GM23338 (cell line): ENCODE measurements around the gene TEKTIP1. TPM values are rescaled to one million over a fixed set of nuclear protein-coding genes. Genes with fewer than 3 reads are reported as not detected.

Experiments used
- ATAC-seq: fragments of 200-7000 bp; cut with Tn5 transposase; 3 replicates; pipeline ENCODE4 v1.9.1; 2020
- DNase-seq: peaks from one replicate; pipeline ENCODE4 v3.0.0-alpha.2; 2015; ENCODE audit warnings: low spot score
- H2AFZ ChIP-seq: fragments of 200-600 bp; sonication (generic); 2 replicates; pipeline ENCODE4 v1.8.0; 2016; ENCODE audit warnings: antibody characterized with exemption, mild to moderate bottlenecking, moderate library complexity
- H3F3A ChIP-seq: fragments of 200-600 bp; sonication (generic); replicated peaks from 2 replicates; pipeline ENCODE4 v1.8.0; 2017; ENCODE audit warnings: antibody characterized with exemption, mixed run types, low read depth
- H3K27ac ChIP-seq: fragments of 200-600 bp; sonication (generic); 2 replicates; pipeline ENCODE4 v1.6.1; 2016; ENCODE audit warnings: low read depth
- H3K27me3 ChIP-seq: fragments of 200-600 bp; sonication (generic); 2 replicates; pipeline ENCODE4 v1.8.0; 2016; ENCODE audit warnings: mild to moderate bottlenecking, mixed run types, moderate library complexity; ENCODE audit not compliant: insufficient read depth
- H3K36me3 ChIP-seq: fragments of 200-600 bp; sonication (generic); 2 replicates; pipeline ENCODE4 v1.8.0; 2016; ENCODE audit warnings: mild to moderate bottlenecking; ENCODE audit not compliant: insufficient read depth
- H3K4me1 ChIP-seq: fragments of 200-600 bp; sonication (generic); 2 replicates; pipeline ENCODE4 v1.8.0; 2016; ENCODE audit warnings: mild to moderate bottlenecking, moderate library complexity; ENCODE audit not compliant: insufficient read depth
- H3K4me2 ChIP-seq: fragments of 200-600 bp; sonication (generic); 2 replicates; pipeline ENCODE4 v1.7.1; 2017; ENCODE audit warnings: mixed run types
- H3K4me3 ChIP-seq: fragments of 200-600 bp; sonication (generic); 2 replicates; pipeline ENCODE4 v1.6.1; 2016; ENCODE audit warnings: mixed run types
- H3K79me2 ChIP-seq: fragments of 200-600 bp; sonication (generic); replicated peaks from 2 replicates; pipeline ENCODE4 v1.8.0; 2017; ENCODE audit warnings: mild to moderate bottlenecking; ENCODE audit not compliant: insufficient read depth
- H3K9me2 ChIP-seq: fragments of 200-600 bp; sonication (generic); 2 replicates; pipeline ENCODE4 v1.8.0; 2017; ENCODE audit not compliant: insufficient read depth
- H4K20me1 ChIP-seq: fragments of 200-600 bp; sonication (generic); replicated peaks from 2 replicates; pipeline ENCODE4 v1.8.0; 2017; ENCODE audit warnings: mild to moderate bottlenecking; ENCODE audit not compliant: insufficient read depth
- H3K27ac Mint-ChIP-seq: 2 replicates; pipeline ENCODE4 v1.8.0; 2020; ENCODE audit warnings: inconsistent platforms, mild to moderate bottlenecking, moderate library complexity, mixed read lengths
- H3K27me3 Mint-ChIP-seq: 3 replicates; pipeline ENCODE4 v1.8.0; 2022; ENCODE audit warnings: low read depth, mild to moderate bottlenecking, moderate library complexity, mixed read lengths, inconsistent platforms; ENCODE audit not compliant: insufficient read depth, poor library complexity
- H3K36me3 Mint-ChIP-seq: 3 replicates; pipeline ENCODE4 v1.8.0; 2021; ENCODE audit warnings: low read depth, mild to moderate bottlenecking, inconsistent platforms, moderate library complexity, mixed read lengths
- H3K4me1 Mint-ChIP-seq: 3 replicates; pipeline ENCODE4 v1.8.0; 2020; ENCODE audit warnings: mild to moderate bottlenecking, inconsistent platforms, mixed read lengths
- H3K4me3 Mint-ChIP-seq: 3 replicates; pipeline ENCODE4 v1.8.0; 2021; ENCODE audit warnings: moderate library complexity, mild to moderate bottlenecking, inconsistent platforms, mixed read lengths
- H3K9me3 Mint-ChIP-seq: 3 replicates; pipeline ENCODE4 v1.8.0; 2020; ENCODE audit warnings: moderate library complexity, mild to moderate bottlenecking, inconsistent platforms, mixed read lengths
- CREB1 ChIP-seq: fragments of 250-450 bp; sonication (Bioruptor Pico); IDR thresholded peaks from 2 replicates; pipeline ENCODE4 v1.5.0; 2020; ENCODE audit warnings: low read depth, mild to moderate bottlenecking, moderate library complexity
- CTCF ChIP-seq, 2 experiments: fragments of 200-600 bp in 1 of 2; sonication (generic) in 1 of 2; conservative IDR thresholded peaks; 2 replicates each; pipeline versions ENCODE4 v1.5.1 to v1.6.1; 2016 to 2017; ENCODE audit warnings: antibody characterized with exemption in 2 of 2, low read depth in 2 of 2, mild to moderate bottlenecking in 2 of 2, moderate library complexity in 1 of 2
- ETS1 ChIP-seq: IDR thresholded peaks from 2 replicates; pipeline ENCODE4 v1.6.1; 2016; ENCODE audit warnings: antibody characterized with exemption
- EZH2 ChIP-seq: fragments of 200-600 bp; sonication (generic); IDR thresholded peaks from one replicate; pipeline ENCODE4 v1.8.0; 2017; ENCODE audit warnings: antibody characterized with exemption, mild to moderate bottlenecking, low read depth; ENCODE audit not compliant: unreplicated experiment
- EZH2phosphoT487 ChIP-seq: fragments of 200-600 bp; sonication (generic); IDR thresholded peaks from one replicate; pipeline ENCODE4 v1.8.1; 2018; ENCODE audit warnings: antibody characterized with exemption; ENCODE audit not compliant: unreplicated experiment
- JUNB ChIP-seq: IDR thresholded peaks from one replicate; pipeline ENCODE4 v1.6.1; 2016; ENCODE audit warnings: antibody characterized with exemption; ENCODE audit not compliant: unreplicated experiment
- NANOG ChIP-seq: IDR thresholded peaks from 2 replicates; pipeline ENCODE4 v1.6.1; 2016; ENCODE audit warnings: antibody characterized with exemption, borderline replicate concordance
- POLR2AphosphoS5 ChIP-seq: IDR thresholded peaks from 2 replicates; pipeline ENCODE4 v1.6.1; 2016; ENCODE audit warnings: antibody characterized with exemption, low read depth
- REST ChIP-seq: IDR thresholded peaks from one replicate; pipeline ENCODE4 v1.6.1; 2018; ENCODE audit warnings: antibody characterized with exemption; ENCODE audit not compliant: unreplicated experiment
- STAT1 ChIP-seq: IDR thresholded peaks from one replicate; pipeline ENCODE4 v1.6.1; 2016; ENCODE audit warnings: antibody characterized with exemption; ENCODE audit not compliant: unreplicated experiment
- ZNF114 ChIP-seq: fragments of 250-450 bp; sonication (Bioruptor Pico); IDR thresholded peaks from 2 replicates; pipeline ENCODE4 v1.5.0; 2020; ENCODE audit warnings: mild to moderate bottlenecking, moderate library complexity
- ZNF331 ChIP-seq: fragments of 250-450 bp; sonication (Bioruptor Pico); IDR thresholded peaks from 2 replicates; pipeline ENCODE4 v1.5.0; 2020; ENCODE audit warnings: low read depth, mild to moderate bottlenecking, moderate library complexity
- ZNF462 ChIP-seq: fragments of 250-450 bp; sonication (Bioruptor Pico); IDR thresholded peaks from 2 replicates; pipeline ENCODE4 v1.5.0; 2020; ENCODE audit warnings: mild to moderate bottlenecking, moderate library complexity
- polyA plus RNA-seq: library from polyadenylated mRNA; unstranded; fragments of >200 nt; fragmentation: Nextera tagmentation; extraction: Ambion mirVana; gene quantifications from 2 replicates; pipeline ENCODE4 v1.2.1, GENCODE V29; 2016
- total RNA-seq: library from RNA; depleted of rRNA; stranded (reverse); fragments of >200 nt; shearing (Covaris generic); gene quantifications from 2 replicates; pipeline ENCODE4 v1.2.3, GENCODE V29; 2014

Gene TEKTIP1
- total and polyA plus RNA-seq, 2 experiments from 2014 or later = not detected

GRCh38 chr19:3545669-3546034 lies 6.7 kb downstream of the TEKTIP1 start:
- DNase-seq = no peak
- peaks cover 7% of the 10 kb centered on the region for H4K20me1 ChIP-seq
- no peak overlapping the region for H3K4me3 ChIP-seq
- no peaks in the 10 kb centered on the region; the same call in 2 of the 3 replicates for H3K4me1 Mint-ChIP-seq
- H3K4me2 ChIP-seq = no peak overlapping the region
- H3K27ac ChIP-seq = no peak overlapping the region
- H3K36me3 ChIP-seq = no peaks in the 10 kb centered on the region
- no peaks in the 10 kb centered on the region for H3K4me1 ChIP-seq
- TF ChIP-seq CTCF (conservative IDR thresholded peaks at IDR 0.05; ENCODE audit: low read depth in 2 of 2) = no peak
- no peak for TF ChIP-seq ETS1
- TF ChIP-seq ZNF114 = no peak
- TF ChIP-seq NANOG = no peak
- no peak for TF ChIP-seq CREB1 (CRISPR knock-in tag)
- TF ChIP-seq EZH2phosphoT487 = no peak
- TF ChIP-seq ZNF462 (CRISPR knock-in tag) = no peak
- no peak for TF ChIP-seq STAT1
- TF ChIP-seq REST = no peak
- TF ChIP-seq EZH2 = no peak
- no peak for TF ChIP-seq ZNF331
- no peak for TF ChIP-seq POLR2AphosphoS5
- TF ChIP-seq JUNB = no peak
- no peak overlapping the region for H3K27ac Mint-ChIP-seq
- H3K27me3 Mint-ChIP-seq = peaks cover 12% of the 10 kb centered on the region
- no peaks in the 10 kb centered on the region for H3K9me2 ChIP-seq
- H3K79me2 ChIP-seq = no peaks in the 10 kb centered on the region
- H3F3A ChIP-seq = peaks cover 6% of the 10 kb centered on the region; the same call in 1 of the 2 replicates
- H2AFZ ChIP-seq = no peak overlapping the region
- no peak for ATAC-seq
- no peaks in the 10 kb centered on the region for H3K27me3 ChIP-seq
- H3K9me3 Mint-ChIP-seq = no peaks in the 10 kb centered on the region
- H3K36me3 Mint-ChIP-seq = peaks cover 7% of the 10 kb centered on the region
- H3K4me3 Mint-ChIP-seq = no peak overlapping the region
